Measurements from ENCODE around the gene AP3D1. TPM values are rescaled to one million over a fixed set of nuclear protein-coding genes. Genes with fewer than 3 reads are reported as not detected.

The AP3D1 gene
- total and polyA plus RNA-seq, 9 of the 15 experiments (the other 6 are each of a cell fraction or from before 2014, with no cell fraction given): 1.2 to 86.1 (median 35.9) TPM

- TF ChIP-seq RREB1 (CRISPR knock-in tag; IDR thresholded peaks at IDR 0.05) (0 out of 2 replicates have a peak, but pooled peaks have one; percentile 36), ZC3H11A (IDR thresholded peaks at IDR 0.05; ENCODE audit: low read depth, low read length) (0 out of 2 replicates have a peak, but pooled peaks have one; percentile 30), CTBP1 (IDR thresholded peaks at IDR 0.05; ENCODE audit: borderline replicate concordance) (peak; percentile 80), TCF3 (CRISPR knock-in tag; IDR thresholded peaks at IDR 0.05) (peak; percentile 45; the same call in 1 of the 2 replicates), SLC30A9 (CRISPR knock-in tag; IDR thresholded peaks at IDR 0.05) (no peak), NFE2L1 (tag; IDR thresholded peaks at IDR 0.05; ENCODE audit: borderline replicate concordance, low read depth) (no peak), GATAD2B (IDR thresholded peaks at IDR 0.05; ENCODE audit: borderline replicate concordance) (no peak), ZNF551 (CRISPR knock-in tag; IDR thresholded peaks at IDR 0.05) (no peak), JUN (IDR thresholded peaks at IDR 0.05; ENCODE audit: borderline replicate concordance, low read depth, low read length) (peak; percentile 99), JUN (CRISPR knock-in tag; IDR thresholded peaks at IDR 0.05; ENCODE audit: borderline replicate concordance) (peak; percentile 98), GATAD2A (IDR thresholded peaks at IDR 0.05) (no peak), MTA1 (IDR thresholded peaks at IDR 0.05; ENCODE audit: borderline replicate concordance) (no peak), ZNF431 (CRISPR knock-in tag; IDR thresholded peaks at IDR 0.05) (no peak), TBP (optimal IDR thresholded peaks at IDR 0.05; ENCODE audit: low read depth, low read length) (peak; percentile 55), MCM3 (IDR thresholded peaks at IDR 0.05) (no peak), ZNF253 (CRISPR knock-in tag; conservative IDR thresholded peaks at IDR 0.05) (no peak), GATA2 (CRISPR knock-in tag; IDR thresholded peaks at IDR 0.05) (no peak), PRMT5 (CRISPR knock-in tag; IDR thresholded peaks at IDR 0.05) (no peak)
- TF ChIP-seq, protein P1, sequence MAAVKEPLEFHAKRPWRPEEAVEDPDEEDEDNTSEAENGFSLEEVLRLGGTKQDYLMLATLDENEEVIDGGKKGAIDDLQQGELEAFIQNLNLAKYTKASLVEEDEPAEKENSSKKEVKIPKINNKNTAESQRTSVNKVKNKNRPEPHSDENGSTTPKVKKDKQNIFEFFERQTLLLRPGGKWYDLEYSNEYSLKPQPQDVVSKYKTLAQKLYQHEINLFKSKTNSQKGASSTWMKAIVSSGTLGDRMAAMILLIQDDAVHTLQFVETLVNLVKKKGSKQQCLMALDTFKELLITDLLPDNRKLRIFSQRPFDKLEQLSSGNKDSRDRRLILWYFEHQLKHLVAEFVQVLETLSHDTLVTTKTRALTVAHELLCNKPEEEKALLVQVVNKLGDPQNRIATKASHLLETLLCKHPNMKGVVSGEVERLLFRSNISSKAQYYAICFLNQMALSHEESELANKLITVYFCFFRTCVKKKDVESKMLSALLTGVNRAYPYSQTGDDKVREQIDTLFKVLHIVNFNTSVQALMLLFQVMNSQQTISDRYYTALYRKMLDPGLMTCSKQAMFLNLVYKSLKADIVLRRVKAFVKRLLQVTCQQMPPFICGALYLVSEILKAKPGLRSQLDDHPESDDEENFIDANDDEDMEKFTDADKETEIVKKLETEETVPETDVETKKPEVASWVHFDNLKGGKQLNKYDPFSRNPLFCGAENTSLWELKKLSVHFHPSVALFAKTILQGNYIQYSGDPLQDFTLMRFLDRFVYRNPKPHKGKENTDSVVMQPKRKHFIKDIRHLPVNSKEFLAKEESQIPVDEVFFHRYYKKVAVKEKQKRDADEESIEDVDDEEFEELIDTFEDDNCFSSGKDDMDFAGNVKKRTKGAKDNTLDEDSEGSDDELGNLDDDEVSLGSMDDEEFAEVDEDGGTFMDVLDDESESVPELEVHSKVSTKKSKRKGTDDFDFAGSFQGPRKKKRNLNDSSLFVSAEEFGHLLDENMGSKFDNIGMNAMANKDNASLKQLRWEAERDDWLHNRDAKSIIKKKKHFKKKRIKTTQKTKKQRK (IDR thresholded peaks at IDR 0.05; ENCODE audit: borderline replicate concordance, low read depth, low read length): no peak
Observed at GRCh38 chr19:2168619-2169424, 17.5 kb upstream of the AP3D1 start (continued).
